ENCODE results near the gene TBC1D5.
"Not testable (repeated sequence)": the region's sequence is repeated elsewhere in the genome, so short reads cannot be mapped to it uniquely, and the experiment has no call there.

Gene TBC1D5

GRCh38 chr3:17583530-17583929 lies 158.9 kb downstream of the TBC1D5 start:
- DNase-seq: no peak

DNA sequence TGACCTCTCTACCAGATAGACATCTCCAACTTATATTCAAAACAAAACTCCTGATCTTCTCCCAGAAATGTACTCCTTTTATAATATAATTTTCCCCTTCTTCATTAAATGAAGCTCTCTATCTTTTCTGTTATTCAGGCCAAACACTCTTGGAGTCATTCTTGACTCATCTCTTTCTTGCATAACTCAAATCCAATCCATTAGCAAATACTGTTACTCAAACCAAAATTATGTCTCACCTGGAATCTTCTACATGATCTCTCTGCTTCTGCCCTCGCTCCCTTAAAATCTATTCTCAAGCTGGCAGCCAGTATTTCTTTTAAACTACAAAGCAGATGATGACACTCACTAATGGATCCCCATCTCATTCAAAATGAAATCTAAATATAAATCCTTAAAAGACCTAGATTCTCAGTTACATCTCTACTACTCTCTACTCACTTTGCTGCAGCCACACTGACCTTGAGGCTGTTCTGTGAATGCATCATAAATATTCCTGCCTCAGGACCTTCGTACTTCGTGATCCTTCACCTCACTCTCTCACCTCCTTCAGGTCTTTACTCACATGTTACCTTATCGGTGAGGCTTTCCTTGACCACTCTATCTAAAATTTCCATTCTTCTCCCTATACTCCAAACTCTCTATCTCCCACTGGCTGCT lies 160.9 kb downstream of the TBC1D5 start:
- DNase-seq: no peak

GRCh38 chr3:17580901-17581300 lies 161.5 kb downstream of the TBC1D5 start:
- DNase-seq: no peak

GRCh38 chr3:17579289-17580031 lies 163.0 kb downstream of the TBC1D5 start:
- DNase-seq: no peak

GRCh38 chr3:17577796-17578520 lies 164.5 kb downstream of the TBC1D5 start:
- DNase-seq: no peak

DNA sequence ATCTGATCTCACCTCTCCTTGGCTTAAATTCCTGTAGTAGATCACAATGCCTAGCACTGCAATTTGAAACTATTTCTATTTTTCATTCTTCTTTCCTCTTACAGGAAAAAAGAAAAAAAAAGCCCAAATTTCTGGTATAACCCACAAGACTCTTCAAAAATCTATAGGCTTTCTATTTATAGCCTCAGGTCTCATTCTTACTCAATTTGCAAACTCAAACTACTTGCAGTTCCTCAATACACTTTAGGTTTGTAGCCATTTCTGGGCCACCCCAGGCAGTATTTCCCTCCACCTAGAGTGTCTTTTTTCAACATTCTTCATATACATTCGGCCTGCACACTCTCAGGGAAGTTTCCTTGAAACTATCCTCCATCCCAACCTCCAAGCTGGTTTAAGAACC lies 169.0 kb downstream of the TBC1D5 start:
- DNase-seq: no peak

DNA sequence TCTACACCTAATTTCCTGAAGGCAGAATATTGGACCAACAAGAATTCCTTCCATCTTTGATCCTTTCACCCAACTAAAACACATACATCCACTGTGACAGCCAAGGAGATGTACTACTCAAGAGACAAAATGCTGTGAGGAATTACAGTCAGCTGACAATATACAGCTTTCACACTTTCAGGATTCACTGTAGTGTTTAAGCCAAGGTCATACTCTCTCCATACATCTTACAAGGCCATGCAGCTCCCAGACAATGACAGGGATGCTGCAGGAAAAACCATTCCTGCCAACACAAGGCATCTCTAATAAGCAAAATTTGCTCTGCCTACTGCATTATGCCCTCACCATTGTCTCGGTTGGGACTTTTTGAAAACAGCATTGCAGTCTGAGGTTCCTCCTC lies 170.7 kb downstream of the TBC1D5 start:
- DNase-seq: no peak

GRCh38 chr3:17562845-17563244 lies 179.6 kb downstream of the TBC1D5 start:
- no peak for DNase-seq

DNA sequence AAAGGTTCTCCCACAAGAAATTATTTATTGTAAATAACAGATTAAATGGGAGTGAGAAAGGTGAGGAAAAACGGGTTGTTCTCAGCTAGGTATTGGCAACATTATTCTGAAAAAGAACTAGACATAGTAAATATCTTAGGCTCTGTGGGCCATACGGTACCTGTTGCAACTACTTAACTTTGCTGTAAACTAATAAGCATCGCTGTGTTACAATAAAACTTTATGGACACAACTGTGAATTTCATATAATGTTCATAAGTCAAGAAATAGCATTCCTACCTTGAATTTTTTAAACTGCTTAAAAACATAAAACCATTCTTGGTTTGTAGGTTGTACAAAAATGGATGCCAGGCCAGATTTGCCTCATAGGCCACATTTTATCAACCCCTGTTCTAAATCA lies 183.9 kb downstream of the TBC1D5 start:
- no peak for DNase-seq

GRCh38 chr3:17557749-17558463 lies 184.5 kb downstream of the TBC1D5 start:
- no peak for DNase-seq

GRCh38 chr3:17555525-17555924 lies 186.9 kb downstream of the TBC1D5 start:
- no peak for DNase-seq

DNA sequence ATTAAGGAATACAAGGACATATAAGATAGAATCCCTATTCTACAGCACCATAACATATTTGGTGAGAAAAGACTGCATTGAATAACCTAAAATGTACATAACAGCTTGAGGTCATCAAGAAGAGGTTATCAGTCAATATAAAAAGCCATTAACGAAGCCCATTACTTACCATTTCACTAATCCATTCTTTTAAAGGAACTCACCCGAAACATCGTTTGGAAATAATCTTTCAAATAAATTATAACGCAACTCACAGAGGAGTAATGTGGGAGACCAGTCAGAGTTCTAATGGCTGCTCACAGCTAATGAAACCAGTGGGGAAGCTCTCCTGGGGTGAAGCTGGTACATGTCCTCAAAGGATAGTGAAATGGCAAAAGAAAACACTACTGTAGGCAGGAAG lies 188.4 kb downstream of the TBC1D5 start:
- DNase-seq: no peak

DNA sequence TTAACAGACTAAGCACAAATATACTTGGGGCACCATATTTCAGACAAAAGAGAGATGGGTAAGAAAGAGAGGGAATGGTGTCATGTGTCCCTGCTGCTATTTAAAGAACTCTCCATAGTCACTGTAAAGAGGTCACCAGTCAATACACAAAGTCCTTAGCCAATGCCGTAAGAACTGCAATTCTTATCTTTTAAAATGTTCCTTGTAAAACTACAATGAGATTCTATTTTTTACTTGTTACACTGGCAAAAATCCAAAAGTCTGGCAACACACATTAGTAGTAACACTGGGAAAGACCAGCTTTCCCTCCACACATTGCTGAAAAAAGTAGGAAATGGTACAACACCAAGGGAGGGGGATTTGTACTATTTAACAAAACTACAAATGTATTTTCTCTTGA lies 189.4 kb downstream of the TBC1D5 start:
- DNase-seq: no peak

- DNase-seq: no peak
These were observed 190.1 kb downstream of the TBC1D5 start for GRCh38 chr3:17552351-17552750.

DNA sequence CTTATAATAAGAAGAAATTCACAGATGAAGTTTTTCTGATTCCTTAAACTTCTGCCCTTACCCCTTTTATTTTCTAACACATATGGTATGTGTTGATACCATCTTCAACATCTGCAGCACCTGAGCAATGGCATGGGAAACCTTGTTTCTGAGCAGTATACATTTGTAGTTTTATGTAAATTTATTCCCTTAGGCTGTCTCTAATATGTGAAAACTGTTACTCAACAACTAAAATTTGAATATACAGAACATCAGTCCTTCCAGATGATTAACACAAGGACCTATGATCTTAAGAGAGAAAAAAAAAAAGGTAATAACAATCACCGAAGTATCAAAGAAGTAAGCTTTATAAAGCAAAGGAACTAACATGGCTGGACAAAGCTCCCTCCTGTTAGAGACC lies 190.5 kb downstream of the TBC1D5 start:
- DNase-seq: no peak

GRCh38 chr3:17551333-17551732 lies 191.1 kb downstream of the TBC1D5 start:
- no peak for DNase-seq

- DNase-seq: no peak
These were observed 191.8 kb downstream of the TBC1D5 start for GRCh38 chr3:17550624-17551023.

GRCh38 chr3:17546500-17547255 lies 195.8 kb downstream of the TBC1D5 start:
- DNase-seq: no peak

DNA sequence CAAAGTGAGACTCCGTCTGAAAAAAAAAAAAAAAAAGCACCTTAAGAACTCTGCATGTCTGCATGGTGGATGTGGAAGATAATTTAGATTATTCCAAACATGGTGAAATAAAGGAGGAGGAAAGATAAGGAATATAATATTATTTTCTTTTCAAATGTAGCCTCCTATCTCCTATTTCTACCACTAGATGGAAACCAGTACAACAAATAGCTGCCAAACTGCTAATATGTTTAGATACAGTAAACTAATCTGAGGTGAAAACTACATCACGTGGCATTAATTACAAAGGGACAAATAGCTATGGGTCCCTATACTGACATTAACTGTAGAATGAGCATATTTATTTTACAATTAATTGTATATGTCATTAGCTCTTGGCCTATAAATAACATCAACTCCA lies 197.8 kb downstream of the TBC1D5 start:
- DNase-seq: no peak

DNA sequence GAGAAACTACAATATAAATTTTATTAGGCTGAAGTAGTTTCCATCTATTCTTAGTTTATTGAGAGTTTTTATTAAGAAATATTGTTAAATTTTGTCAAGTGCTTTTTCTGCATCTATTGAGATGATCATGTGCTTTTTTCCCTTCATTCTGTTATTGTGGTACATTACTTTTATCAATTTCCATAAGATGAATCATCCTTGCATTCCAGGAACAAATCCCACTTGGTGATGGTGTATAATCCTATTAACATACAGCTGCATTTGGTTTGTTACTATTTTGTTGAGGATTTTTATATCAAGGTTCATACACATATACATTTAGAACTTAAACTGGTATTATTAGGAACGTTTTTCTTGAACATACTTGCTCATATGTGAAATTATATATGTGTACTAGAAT lies 199.8 kb downstream of the TBC1D5 start:
- DNase-seq: no peak

DNA sequence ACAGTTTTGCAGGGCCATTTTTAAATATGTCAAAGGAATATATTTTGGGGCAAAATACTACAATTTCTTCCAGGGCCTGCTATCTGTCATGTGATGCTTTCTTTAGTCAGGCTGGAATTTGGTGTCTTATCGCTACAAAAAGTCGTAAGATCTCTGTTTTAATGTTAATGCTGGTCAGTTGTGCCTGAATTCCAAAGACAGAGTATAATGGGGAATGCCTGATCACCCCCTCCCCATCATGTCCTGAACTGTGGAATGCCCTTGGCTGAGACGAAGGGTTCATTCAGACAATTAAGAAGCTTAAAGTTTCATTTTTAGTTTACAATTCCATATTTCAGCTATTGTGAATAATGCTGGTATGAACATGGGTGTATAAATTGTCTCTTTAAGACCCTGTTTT lies 203.0 kb downstream of the TBC1D5 start:
- DNase-seq: no peak

- no peak for DNase-seq
These were observed 207.2 kb downstream of the TBC1D5 start for GRCh38 chr3:17535274-17535673.

DNA sequence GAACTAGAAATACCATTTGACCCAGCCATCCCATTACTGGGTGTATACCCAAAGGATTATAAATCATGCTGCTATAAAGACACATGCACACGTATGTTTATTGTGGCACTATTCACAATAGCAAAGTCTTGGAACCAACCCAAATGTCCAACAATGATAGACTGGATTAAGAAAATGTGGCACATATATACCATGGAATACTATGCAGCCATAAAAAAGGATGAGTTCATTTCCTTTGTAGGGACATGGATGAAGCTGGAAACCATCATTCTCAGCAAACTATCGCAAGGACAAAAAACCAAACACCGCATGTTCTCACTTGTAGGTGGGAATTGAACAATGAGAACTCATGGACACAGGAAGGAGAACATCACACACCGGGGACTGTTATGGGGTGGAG lies 210.0 kb downstream of the TBC1D5 start:
- DNase-seq: not testable (repeated sequence)
